Epidermal melanocyte (primary cell): ENCODE data around the gene HOTAIR.

Source experiments
- DNase-seq: peaks from one replicate; pipeline ENCODE4 v3.0.0; 2011; ENCODE audit warnings: low spot score; ENCODE audit not compliant: insufficient read length

The HOTAIR gene

DNA sequence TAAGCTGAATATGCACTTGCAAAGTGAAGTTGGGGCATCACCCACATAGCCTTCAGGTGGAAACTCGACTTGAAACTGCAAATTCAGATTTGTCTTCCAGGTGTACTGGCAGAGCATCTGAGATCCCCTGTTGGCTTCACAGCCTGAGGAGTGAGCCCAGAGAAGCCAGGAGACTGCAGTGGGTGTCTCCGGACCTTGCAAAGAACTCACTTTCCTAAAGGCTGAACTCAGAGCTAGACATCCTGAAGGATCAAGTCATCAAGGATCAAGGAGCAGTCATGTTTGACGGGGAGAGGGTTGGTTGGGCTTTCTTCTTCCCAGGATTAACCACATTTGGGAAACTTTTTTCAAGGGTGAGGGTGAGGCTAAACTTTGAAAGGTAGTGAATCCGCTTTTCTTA, 45.2 kb downstream of the HOTAIR start:
- DNase-seq, result no peak

DNA sequence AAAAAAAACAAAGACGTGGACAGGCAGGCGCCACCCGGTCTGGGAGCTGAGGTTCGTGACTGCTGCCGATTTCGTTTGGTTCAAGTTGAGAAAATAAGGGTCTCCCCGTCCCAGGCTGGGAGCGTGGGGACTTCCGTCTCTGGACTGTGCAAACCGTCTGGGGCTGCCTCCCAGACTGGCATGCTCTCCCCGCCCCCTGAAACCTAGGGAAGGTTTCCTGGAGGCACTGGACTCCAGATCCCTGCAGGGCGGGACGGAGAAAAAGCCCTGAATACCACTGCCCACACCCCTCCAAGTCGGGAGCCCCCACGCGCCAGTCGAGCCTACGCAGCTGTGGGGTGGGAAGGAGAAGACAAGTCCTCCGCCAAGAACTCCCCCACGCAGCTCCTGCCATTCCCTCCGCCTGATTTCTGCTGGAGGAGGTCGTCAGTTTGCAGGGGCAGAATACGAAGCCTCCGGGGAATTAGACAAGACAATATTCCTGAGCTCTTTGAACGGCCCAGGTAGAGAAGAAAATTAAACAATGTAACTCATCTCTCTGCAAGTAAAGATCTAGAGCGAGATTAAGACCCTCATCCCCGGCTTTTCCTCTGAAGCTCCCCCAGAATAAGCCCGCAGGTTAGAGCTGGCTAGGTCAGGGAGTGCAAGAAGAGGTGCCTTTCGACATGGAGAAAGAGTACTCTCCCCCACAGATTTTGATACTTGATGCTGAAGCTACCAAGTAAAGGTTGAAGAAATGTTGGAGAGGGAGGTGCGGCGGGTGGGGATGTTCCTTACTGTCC, 46.5 kb downstream of the HOTAIR start:
- no peak for DNase-seq

DNA sequence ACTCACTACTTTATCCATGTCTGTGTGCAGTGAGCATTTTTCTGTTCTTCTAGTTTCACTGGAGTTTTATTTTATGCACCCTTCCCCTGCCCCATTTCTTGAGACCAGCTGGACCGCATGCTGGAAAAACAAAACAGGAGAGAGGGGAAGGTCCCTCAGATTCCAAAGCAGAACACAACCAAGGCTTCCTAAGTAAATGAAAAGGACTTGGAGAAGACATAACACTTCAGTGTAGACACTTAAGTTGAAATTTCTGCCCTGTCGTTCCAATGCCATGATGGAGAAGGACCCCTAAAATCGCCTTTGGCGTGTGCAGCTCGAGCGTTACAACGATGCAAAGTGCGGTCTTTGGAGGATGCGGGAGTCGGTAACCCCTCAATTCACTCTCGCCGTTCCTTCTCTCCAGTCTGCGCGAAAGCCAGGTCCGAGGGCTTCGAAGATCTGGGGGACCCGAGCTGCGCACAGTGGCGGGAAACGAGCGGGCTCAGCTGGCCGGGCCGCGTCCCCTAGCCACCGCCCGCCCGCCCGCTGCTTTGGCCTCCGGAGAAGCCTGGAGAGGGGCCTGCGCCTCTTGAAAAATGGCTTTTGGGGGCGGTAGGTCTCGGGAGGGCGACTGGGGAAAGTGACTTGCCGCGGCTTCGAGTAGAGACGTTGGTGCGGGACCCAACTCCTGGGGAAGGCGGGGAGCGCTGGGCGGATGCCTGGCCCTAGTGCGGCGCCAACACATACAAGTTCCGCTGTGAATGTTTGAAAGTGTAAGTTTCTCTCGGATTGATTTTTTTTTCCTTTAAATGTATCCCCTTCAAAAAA, 47.3 kb downstream of the HOTAIR start:
- no peak for DNase-seq

DNA sequence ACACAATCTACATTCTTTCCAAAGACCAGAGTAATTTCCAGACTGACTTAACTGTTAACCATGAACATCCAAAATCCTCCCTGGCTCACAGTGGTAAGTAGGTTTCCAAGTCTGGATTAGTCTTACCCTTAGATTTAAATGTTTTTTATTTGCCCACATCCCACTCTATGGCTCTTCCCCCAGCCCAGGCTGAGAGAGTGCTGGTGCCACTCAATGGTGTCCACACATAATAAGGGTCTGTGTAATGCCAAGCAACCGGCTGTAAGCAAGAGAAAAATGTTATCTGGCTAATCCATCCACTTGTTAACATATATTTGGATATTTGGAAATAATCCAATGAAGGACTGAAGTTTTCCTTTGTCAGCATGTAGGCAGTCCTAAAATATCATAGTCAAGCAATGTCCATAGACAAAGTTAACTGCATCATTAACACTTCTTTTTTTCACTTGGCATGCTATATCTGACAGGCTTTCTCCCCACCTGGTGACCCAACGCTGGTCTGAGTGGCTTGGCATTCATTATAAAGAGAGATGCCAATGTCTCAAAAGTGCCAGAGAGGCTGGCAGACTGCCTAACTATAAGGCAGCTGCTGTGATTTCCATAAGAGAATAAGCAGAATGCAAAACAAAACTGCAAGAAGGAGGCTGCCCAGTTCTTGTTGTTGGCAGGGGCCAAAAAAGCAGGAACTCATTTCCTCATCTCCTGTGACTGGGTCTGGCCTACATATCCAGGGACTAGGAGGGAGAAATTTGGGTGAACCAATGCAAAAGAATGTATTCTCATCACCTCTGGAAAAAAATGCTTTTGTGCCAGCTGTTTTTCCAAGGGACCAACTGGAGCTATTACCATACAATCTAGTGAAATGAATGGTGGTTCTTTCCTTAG, 50.0 kb downstream of the HOTAIR start:
- DNase-seq, result no peak

DNA sequence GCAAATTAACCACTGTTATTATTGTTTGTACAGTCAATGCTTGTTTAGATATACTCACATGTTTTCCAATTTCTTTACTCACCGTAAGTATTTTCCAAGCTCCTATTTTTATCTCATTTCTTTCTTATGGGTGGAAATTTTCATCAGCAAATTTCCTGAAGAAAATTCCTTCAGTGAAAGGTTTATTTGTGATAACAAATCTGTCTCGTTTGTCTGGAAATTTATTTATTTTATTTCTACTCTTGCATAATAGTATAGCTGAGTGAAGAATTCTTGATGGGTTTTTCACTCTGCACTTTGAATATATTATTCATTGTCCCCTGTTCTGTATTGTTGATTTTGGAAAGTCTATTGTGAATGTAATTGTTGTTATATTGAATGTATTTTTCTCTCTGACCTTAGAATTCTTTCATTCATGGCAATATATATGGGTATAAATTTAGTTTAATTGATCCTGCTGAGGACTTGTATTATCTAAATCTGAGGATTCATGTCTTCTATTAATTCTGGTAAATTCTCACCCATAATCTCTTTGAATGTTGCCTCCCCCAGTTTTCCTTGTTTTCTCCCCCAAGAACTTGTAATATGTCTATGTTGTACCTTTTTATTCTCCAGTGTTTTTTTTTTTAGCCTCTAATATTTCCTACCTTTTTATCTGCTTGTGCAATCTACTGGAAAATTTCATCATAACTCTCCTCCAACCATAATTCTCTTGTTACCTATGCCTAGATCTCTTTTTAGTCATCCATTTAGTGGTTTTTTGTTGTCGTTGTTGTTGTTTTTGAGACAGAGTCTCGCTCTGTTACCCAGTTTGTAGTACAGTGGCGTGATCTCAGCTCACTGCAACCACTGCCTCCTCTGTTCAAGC, 57.7 kb downstream of the HOTAIR start:
- no peak for DNase-seq
